Activated naive CD4-positive, alpha-beta T cell (primary cell): ENCODE data around the gene CDH11.

Experiments used
- DNase-seq, 4 experiments: peaks; one replicate each; lab custom pipeline; 2025; lab: John Stamatoyannopoulos, UW

CDH11 gene, protein sequence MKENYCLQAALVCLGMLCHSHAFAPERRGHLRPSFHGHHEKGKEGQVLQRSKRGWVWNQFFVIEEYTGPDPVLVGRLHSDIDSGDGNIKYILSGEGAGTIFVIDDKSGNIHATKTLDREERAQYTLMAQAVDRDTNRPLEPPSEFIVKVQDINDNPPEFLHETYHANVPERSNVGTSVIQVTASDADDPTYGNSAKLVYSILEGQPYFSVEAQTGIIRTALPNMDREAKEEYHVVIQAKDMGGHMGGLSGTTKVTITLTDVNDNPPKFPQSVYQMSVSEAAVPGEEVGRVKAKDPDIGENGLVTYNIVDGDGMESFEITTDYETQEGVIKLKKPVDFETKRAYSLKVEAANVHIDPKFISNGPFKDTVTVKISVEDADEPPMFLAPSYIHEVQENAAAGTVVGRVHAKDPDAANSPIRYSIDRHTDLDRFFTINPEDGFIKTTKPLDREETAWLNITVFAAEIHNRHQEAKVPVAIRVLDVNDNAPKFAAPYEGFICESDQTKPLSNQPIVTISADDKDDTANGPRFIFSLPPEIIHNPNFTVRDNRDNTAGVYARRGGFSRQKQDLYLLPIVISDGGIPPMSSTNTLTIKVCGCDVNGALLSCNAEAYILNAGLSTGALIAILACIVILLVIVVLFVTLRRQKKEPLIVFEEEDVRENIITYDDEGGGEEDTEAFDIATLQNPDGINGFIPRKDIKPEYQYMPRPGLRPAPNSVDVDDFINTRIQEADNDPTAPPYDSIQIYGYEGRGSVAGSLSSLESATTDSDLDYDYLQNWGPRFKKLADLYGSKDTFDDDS

DNA sequence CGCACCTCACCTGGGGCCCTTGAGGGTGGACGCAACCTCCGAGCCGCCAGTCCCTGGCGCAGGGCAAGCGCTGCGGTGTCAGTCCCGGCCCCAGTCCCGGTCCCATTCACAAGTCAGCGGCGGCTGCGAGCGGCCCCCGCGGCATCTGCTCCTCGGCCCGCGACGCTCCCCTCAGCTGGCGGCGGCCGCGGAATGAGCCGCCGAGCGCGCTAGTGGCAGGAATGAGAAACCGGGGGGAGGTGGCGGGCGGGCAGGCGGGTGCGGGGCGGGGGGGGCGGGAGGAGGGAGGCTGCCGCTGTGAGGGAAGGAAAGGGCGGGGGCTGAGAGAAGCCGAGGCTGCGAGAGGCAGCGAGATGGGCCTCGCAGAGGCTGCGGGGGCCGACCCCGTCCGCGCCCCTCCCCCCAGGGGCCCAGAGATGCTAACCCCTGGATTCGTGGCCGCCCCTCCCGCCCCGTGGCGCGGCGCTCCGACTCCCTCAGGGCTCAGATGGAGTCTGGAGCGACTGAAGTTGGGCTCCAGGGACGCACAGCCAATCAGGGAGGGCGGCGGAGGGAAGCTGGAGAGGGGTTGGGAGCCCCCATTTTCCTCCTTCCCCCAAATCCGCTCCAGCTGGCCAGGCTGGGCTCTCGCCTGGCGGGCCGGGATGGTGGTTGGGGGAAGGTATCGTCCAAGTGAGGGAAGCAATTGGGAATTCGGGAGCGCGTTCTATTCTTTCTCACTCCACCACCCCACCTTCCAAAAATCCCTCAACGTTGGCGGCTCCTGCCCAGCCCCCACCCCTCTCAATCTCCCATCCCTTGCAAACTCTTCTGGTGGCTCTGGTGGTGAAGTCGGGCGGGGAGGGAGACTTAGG, at the start of gene CDH11:
CDH11 (minus strand) TSS at position 194 of the 854 bp plus-strand sequence. CDS start 117,194 bp downstream, outside the sequence.
- no peak for DNase-seq

DNA sequence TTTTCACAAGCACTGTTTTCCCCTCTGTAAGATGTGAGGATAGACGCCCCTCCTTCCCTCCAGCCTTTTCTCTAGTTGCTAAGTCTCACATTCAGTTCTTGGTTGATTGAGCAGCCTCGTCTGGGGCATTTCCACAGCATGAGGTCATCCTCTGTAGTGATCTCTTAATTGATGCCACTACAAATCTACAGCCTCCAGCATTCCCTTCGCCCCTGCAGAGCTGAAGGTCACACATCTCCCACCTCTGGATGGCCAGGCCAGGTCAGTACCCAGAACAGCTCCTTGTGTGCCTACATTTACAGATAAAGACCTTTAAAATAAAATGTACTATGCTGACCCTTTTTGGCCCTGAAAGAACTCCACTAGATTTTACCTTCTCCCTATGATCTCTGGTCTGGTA, 32.5 kb upstream of the CDH11 start:
- DNase-seq = no peak

DNA sequence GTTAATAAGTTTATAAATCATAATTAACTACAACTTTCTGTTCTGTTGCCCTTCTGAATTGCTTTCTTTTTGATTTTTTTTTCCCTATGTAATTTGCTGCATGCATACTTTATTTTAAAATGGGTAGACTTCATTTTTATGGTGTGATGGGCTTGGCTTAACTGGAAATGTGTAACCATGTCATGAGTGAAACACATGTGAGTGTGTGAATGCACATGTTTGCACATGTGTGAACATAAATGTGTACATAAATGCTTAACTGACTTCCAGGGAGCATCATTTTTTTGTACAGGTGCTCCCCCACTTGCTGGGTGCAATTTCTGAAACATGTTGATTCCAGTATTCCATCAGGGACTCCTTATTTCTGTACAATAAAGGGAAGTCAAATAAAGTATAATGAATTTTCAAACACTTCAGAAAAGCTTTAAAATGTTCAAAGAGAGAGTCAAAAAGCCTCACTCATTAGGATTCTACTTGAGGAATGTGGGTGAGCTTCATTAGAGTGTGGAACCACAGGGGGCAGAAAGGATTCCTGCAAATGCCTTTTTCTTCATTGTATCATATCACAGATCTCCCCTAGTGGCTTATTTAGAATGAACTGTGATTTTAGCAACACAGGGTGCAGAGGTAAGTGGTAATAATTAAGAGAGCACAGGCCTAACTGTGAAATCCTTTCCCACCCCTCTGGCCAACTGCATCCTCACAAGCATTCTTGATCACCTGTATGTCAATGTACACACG, 31.7 kb upstream of the CDH11 start:
- no peak for DNase-seq

DNA sequence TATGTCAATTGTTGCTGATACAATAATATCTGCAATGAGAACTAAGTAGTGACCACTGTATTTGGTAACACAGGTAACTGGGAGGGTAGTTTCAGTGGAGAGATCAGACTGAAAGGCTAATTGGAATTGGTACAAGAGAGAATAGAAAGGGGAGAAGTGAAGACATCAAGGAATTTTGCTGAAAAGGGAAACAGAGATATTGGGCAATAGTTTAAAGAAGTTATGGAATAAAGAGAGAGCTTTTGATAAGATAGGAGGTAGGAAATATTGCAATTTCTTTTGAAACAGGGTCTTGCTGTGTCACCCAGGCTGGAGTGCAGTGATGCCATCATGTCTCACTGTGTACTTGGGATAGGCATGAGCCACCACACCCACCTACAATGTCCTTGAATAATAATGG, 26.9 kb upstream of the CDH11 start:
- no peak for DNase-seq

DNA sequence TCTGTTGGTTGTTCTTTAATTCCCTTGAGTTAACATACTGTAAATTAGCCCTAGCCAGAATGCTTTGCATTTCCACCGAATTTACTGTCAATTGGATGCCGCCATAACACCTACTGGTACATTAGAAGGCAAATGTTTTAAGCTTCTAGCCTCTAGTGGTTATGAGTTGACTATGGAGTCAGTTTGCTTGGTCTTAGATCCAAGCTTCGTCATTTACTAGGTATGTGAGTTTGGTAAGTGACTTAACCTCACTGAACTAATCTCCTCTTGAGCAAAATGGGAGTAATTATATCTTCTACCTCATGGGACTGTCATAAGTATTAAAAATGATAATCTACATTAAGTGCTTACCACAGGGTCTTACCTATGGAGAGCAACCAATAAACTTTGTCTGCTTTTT, 20.4 kb upstream of the CDH11 start:
- DNase-seq = no peak

DNA sequence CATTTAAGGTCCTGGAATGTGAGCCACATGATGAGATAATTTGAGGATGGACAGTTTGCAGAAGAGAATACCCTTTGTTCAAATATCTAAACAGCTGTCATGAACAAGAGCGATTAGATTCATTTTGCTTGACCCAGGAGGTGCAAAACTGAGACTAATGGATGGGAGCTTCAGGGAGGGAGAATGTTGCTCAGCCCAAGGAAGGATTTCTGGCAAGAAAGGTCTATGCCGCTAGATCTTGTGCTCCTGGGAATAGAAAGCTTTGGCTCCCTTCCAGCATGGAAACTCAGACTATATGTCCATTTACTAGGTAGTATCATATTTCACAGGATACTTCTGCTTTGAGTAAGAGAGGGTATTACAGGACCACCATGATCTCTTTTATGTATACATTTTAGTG, 14.8 kb upstream of the CDH11 start:
- DNase-seq = no peak

DNA sequence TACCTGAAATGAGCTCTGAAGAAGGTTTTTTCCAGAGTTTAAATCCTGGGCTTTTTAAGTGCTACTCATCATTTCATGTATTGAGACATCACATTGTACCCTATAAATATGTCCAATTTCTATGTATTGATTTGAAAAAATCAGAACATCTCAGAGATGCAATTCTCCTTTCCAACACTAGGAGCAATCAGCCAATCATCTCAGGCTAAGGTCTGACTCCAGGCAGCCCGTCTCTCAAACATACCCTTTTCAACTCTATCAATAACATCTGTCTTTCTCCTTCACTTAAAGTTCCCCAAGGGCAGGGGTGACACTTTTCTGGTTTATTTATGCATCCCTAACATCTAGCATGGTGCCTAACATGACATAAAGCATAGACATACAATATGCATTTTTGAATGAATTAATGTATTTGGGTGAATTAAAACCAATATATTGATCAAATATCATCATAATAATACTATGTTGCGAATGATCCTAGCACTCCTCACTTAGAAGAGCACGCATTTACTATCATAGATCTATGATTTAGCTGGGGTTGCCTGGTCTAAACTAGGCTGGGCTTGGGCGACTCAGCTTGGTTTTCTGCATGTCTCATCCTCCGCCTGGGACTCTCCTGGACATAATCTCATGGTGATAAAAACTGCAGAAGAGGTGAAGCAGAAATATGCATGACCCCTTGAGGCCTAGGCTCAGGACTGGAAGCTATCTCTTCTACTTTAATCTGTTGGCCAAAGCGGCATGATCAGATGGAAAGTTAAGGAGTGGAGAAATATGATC, 5.2 kb upstream of the CDH11 start:
- DNase-seq = no peak

DNA sequence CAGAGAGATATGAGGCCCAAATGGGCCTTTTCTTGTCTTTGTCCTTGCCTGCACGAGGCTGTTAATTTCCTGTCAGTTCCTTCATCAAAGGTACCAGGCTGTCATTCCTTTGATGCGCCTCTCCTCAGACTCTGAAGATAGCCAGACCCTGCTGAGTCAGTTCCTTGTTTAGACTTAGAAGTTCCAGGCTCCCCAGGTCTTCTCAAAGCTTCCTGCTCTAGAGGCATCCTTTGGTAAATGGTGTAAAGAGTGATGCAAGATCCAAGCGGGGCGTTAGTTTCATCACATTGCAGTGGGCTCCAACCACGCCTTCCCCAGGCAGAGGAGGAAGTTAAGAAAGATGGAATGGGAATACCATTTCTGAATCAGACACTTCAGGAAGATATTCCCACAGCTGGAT, 4.0 kb upstream of the CDH11 start:
- DNase-seq = no peak

DNA sequence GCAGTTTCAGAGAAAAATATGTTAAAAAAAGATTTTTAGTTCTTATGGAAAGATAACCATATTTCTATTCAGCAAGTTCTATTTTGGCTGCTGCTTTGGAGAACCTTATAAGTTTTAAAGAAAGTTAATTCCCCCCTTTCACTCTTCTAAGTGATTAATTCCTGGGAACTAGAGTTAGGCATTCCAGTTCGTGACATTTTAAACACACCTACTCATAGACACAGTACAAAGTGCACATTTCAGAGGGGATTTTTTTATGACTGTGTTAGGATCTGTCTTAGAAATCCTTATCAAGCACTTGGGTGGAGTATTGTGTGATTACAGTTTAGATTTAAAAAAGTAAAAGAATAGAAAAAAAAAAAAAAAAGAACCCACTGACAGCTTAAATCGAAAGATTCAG, 3.5 kb upstream of the CDH11 start:
- DNase-seq = no peak

DNA sequence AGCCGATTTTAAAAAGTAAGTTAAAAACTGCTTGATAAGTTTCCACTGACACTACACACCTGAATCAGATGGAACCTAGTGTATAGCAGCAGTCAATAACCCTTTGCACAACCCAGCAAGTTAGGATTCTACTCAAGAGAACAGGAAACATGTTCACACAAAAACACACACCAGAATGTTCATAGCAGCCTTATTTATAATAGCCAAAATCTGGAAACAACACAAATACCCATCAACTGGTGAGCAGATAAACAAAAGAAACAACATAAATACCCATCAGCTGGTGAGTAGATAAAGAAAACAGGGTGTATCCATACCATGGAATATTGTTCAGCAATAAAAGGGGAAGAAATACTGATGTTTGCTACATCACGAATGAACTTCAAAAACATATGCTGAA, 2.7 kb upstream of the CDH11 start:
- DNase-seq = no peak

DNA sequence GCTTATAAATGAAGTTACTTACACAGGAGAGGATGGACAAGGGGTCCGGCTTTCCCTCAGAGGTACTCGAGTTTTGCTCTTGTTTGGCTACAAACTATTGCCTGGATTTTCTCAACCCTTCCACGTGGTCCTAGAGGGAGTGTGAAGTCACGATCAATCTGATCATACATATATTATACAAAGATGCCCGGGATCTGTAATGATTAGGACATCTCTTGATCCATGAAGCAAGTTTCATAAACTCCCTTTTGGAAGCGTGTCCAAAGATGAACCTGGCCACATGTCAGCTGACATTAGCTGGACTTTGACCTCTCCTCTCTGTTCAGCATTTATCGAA, 2.3 kb upstream of the CDH11 start:
- no peak for DNase-seq

DNA sequence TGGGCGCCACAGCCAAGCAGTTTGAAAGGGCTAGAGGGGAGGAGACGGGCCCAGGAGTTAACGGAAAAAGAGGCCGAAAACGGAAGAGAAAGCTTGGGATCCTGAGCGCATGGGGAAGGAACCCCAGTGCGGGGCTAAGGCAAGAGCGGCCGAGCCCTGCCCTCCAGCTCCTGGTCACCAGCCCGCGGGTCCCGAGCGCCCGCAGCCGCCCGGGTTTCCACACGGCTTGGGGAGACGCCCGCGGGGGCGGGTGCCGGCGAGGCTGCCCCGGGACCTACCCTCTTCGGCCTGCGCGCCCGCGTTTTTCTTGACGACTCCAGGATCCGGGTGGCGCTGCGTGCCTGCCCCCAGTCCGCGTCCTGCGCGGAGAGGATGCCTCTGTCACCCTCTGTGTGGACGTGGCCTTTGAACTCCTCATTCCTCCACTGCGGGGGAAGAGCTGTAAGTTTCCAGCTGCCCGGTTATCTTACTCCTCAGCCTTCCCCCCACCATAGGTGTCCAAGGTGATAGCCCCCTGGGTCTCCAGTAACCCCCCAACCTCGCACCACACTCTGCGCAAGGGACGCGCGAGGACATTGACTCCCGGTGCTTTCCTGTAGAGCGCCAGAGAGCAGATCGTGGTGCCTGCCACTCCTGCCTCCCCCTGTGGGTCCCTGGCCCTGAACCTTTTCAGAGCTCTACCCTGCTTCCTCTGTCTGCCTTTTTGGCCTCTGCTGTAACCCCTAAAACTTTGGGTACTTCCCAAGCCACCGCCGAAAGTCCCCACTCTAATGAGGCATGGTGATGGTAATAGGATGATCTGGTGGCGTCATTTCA, 1.7 kb upstream of the CDH11 start:
- DNase-seq = no peak

DNA sequence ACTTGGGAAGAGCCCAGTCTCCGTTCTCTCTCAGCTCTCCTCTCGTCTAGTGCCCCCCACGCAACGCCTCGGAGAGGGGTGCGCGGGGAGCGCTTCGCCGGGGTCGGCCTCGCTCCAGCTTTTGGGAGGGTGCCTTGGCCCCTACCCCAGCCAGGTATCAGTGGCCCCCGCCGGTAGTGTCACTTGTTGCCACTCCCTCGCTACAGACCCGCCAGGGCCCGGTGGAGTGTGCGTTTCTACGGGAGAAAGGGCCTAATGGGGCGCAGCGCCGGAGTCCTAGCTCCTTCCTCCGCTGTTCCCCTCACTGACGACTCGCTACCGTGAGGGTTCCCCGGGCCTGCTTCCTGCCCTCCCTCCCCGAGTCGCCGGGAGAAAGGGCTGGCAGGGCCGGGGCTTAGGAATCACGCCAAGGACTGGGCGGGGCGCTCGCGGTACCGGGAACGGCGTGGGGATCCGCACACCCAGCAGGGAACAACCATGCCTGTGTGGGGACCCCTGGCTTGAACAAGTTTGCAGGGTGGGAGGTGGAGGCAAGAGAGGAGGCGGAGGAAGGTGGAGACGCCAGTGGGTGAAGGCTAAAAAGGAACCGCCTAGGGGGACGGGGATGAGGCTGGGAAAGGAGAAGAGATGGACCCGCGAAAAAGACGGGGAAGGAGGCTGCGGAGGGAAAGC, 997 bp upstream of the CDH11 start:
- no peak for DNase-seq

DNA sequence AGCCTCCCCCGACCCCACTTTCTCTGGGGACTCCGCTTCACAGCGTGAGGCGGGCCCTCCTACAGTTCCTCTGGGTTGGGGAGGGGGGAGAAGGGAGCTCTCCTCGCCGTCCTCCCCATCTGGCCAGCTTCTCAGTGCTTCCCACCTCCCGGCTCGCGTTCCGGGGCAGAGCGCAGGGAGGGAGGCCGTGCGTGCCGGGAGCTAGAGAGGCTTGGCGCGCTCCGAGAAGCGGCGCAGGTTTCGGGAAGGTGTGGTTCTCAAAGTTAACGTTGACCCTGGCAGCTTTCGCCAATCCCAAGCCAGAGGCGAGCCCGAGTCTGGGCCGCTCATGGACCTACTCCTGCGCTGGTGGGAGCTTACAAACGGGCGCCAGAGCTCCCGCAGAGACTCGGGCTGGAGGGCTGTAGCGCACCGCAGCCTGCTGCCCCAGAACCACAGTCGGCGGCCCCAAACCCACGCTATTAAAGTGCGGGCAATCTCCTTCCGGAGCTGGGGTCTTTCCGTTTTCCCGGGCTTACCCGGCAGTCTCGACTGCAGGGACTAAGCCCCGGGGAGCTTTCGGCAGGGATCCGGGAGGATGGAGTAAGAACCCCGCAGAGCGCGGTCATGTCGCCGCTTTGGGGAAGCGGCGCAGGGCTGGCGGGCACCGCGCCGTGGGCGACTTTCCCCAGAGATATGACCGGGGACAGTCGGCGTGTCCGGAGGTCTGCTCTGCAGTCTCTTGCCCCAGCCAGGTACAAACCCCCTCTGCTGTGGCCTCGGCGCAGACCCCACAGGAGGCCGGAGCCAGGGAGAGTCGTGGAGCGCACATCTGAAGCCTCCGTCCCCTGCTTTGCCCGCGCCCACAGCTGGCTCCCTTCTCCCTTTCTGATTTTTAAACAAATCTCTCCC, 787 bp downstream of the CDH11 start:
- DNase-seq = no peak

DNA sequence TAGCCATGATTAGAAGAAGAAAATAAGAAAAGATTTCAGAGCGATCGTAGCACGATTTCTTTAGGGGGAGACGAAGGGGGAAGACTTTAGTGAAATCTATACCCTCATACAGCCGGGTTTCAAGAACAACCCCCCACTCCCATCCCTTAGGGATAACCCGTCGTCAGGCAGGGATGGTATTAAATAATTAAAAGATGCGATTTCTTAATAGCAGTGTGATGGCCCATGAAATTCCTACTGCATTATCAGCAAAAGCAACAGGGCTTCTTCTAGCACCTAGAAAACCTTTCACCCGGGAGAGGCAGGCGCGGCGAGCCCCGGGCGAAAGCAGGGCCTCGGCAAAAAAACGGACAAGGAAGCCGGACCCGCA, 1.4 kb downstream of the CDH11 start:
- DNase-seq = no peak

DNA sequence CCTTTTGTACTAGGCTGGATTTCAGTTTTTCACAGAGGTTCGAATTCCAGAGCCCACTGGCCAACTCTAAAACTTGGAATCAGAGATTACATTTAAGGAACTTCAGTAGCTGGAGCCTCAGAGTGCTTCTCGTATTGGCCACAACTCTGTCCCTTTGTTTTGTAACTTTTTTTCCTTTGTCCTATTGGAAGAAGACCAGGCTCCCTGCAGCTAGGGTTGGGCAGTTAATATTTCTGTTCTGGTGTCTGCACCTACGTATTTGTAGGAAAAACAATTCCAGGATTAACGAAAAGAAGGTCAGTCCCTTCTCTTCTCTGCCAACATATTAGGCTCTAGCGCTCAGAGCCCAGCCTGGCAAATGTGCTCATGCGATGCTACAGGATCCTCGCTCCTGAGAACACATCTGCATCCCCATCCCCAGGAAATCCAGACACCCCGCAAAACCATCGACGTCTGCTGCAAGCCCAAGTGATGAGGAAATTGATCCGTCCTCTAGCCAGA, 1.9 kb downstream of the CDH11 start:
- DNase-seq = no peak

DNA sequence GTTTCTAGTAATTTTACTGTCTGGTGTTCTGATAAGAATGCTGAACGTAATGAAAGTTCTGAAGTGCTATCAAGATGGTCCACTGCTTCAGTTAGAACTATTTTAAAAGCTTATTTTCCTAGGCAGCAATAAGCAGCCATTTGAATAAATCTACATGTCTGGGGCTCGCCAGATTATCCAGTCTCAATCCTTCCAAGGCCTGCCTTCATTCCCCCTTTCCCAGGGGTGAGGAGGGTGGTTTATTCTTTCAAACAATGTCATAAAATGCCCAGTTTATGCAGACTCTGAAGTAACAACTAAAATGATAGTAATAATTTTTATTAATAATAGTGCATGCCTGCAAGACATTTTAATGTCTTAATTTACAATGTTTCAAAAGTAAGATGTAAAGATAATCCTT, 2.4 kb downstream of the CDH11 start:
- no peak for DNase-seq

DNA sequence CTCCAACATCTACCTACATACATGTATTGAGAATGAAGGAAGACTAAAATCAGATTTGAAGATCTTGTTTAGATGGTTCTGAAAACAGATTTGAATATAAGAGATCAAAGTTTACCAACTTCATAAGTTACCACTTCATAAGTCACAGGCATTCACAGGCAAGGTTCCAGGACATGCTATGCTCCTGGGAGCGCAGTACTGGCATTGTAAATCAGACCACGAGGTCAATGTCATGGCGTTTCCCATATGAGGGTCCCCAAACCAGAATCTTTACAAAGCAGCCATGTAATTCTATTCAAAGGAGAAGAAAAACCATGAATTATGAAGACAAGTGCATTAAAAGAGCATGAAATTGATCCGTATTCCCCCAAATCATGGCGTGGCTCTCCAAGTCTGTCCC, 3.0 kb downstream of the CDH11 start:
- no peak for DNase-seq
